GM12878 (cell line): ENCODE data around the gene BMP7. TPM values are rescaled to one million over a fixed set of nuclear protein-coding genes. Genes with fewer than 3 reads are reported as not detected.
"Not testable (repeated sequence)": the region's sequence is repeated elsewhere in the genome, so short reads cannot be mapped to it uniquely, and the experiment has no call there.

Experiments
- ATAC-seq: fragments of 200-7000 bp; cut with Tn5 transposase; 3 replicates; pipeline ENCODE4 v1.9.1; 2020; ENCODE audit warnings: mild to moderate bottlenecking, moderate library complexity
- BruUV-seq: library from RNA; stranded (reverse); fragments of 400-500 nt; replicated peaks from 2 replicates; lab custom pipeline; 2021; lab: Mats Ljungman, UMichigan
- CTCF ChIA-PET: fragments of 300-600 bp; sonication (Branson Sonifier 250); formaldehyde crosslinking; extraction: SDS; loops from one replicate; lab custom pipeline; 2021; ENCODE audit warnings: inconsistent platforms; lab: Yijun Ruan, JAX
- POLR2A ChIA-PET: fragments of 350-600 bp; formaldehyde crosslinking; extraction: SDS; loops from one replicate; lab custom pipeline; 2021; ENCODE audit warnings: inconsistent platforms; lab: Charles Lee
- RAD21 ChIA-PET: fragments of 300-600 bp; sonication (Branson Sonifier 250); formaldehyde crosslinking; loops from one replicate; lab custom pipeline; 2023; ENCODE audit warnings: antibody characterized with exemption; ENCODE audit not compliant: unreplicated experiment; lab: Charles Lee
- SMC1A ChIA-PET: fragments of 300-600 bp; sonication (Branson Sonifier 250); formaldehyde crosslinking; loops from one replicate; lab custom pipeline; 2023; ENCODE audit not compliant: unreplicated experiment, uncharacterized antibody; lab: Charles Lee
- DNase-seq: peaks from one replicate; pipeline ENCODE4 v3.0.0-alpha.2; 2011; ENCODE audit warnings: low read depth, low spot score
- FAIRE-seq: peaks from 3 replicates; lab custom pipeline; 2011; peaks lifted over from hg19 to GRCh38; lab: Jason Lieb, UNC
- H2AFZ ChIP-seq: 2 replicates; pipeline ENCODE4 v1.6.0; 2011; ENCODE audit warnings: low read depth, low read length, control low read depth; ENCODE audit not compliant: control insufficient read depth
- H3K27ac ChIP-seq: 2 replicates; pipeline ENCODE4 v1.5.1; 2011; ENCODE audit warnings: control low read depth; ENCODE audit not compliant: control insufficient read depth, insufficient read depth
- H3K27me3 ChIP-seq, 2 experiments: replicated peaks in 1 of 2; 2 replicates each; pipeline versions ENCODE4 v1.6.0 to v1.6.1; 2011; ENCODE audit warnings: low read length in 1 of 2; ENCODE audit not compliant: control insufficient read depth in 2 of 2, insufficient read depth in 2 of 2
- H3K36me3 ChIP-seq, 2 experiments: 2 replicates each; pipeline ENCODE4 v1.5.1; 2011; ENCODE audit warnings: low read length in 1 of 2; ENCODE audit not compliant: control insufficient read depth in 2 of 2, insufficient read depth in 2 of 2
- H3K4me1 ChIP-seq: 2 replicates; pipeline ENCODE4 v1.6.1; 2011; ENCODE audit warnings: mild to moderate bottlenecking, low read length, moderate library complexity, mixed read lengths; ENCODE audit not compliant: control insufficient read depth, insufficient read depth
- H3K4me2 ChIP-seq: 2 replicates; pipeline ENCODE4 v1.6.0; 2011; ENCODE audit warnings: control low read depth; ENCODE audit not compliant: control insufficient read depth, insufficient read depth
- H3K4me3 ChIP-seq: fragments of 200-600 bp; sonication (generic); 2 replicates; pipeline ENCODE4 v1.5.1; 2016
- H3K79me2 ChIP-seq: 2 replicates; pipeline ENCODE4 v1.6.0; 2011; ENCODE audit warnings: low read length; ENCODE audit not compliant: control insufficient read depth, insufficient read depth
- H3K9ac ChIP-seq: 2 replicates; pipeline ENCODE4 v1.8.0; 2011; ENCODE audit warnings: low read length, control low read depth, mixed read lengths; ENCODE audit not compliant: control insufficient read depth, insufficient read depth
- H3K9me3 ChIP-seq: replicated peaks from 3 replicates; pipeline ENCODE4 v1.5.1; 2011; ENCODE audit warnings: mild to moderate bottlenecking, low read length; ENCODE audit not compliant: control insufficient read depth, insufficient read depth
- H4K20me1 ChIP-seq: 2 replicates; pipeline ENCODE4 v1.6.0; 2011; ENCODE audit not compliant: control insufficient read depth, insufficient read depth
- ETV6 ChIP-seq, 2 experiments: fragments of 450-650 bp in 1 of 2; IDR thresholded peaks in 1 of 2; conservative IDR thresholded peaks in 1 of 2; 2 replicates each; pipeline ENCODE4 v1.6.1; 2014; ENCODE audit warnings: antibody characterized with exemption in 1 of 2, borderline replicate concordance in 1 of 2, low read depth in 1 of 2, mild to moderate bottlenecking in 1 of 2, moderate library complexity in 1 of 2
- NFXL1 ChIP-seq: fragments of 450-650 bp; IDR thresholded peaks from 2 replicates; pipeline ENCODE4 v1.6.1; 2017; ENCODE audit warnings: antibody characterized with exemption, mild to moderate bottlenecking, borderline replicate concordance
- WGBS: methylation state at CpG from one replicate; pipeline ENCODE4 v1.1.6; 2016; ENCODE audit warnings: low lambda C conversion rate; ENCODE audit not compliant: insufficient replicate concordance, insufficient coverage; ENCODE audit errors: missing lambda C conversion rate; 5-methylcytosine and 5-hydroxymethylcytosine counted together
- in situ Hi-C: fragments of 300-500 bp; cut with MboI; formaldehyde crosslinking; loops from 9 replicates; pipeline ENCODE4 v1.14.3; 2018; ENCODE audit warnings: mixed read lengths
- intact Hi-C: fragments of 100-400 bp; cut with micrococcal nuclease; formaldehyde crosslinking; loops from one replicate; pipeline ENCODE4 v1.14.2; 2022; ENCODE audit not compliant: unreplicated experiment
- polyA plus RNA-seq, 11 experiments: library from polyadenylated mRNA; depleted of rRNA in 4 of 11; unstranded in 6 of 11; stranded (reverse) in 5 of 11; fragments of >200 nt; fragmentation: Nextera tagmentation in 4 of 11; fragmentation: Illumina TruSeq in 1 of 11; extraction: Ambion mirVana in 4 of 11; extraction: Trizol in 1 of 11; gene quantifications; 1 replicate in 1 of 11; 2 replicates in 10 of 11; pipeline versions ENCODE4 v1.2.1 to v1.2.3, GENCODE V29; 2011 to 2016; ENCODE audit warnings: inconsistent platforms in 2 of 11, missing spikeins in 2 of 11, low read depth in 1 of 11
- total RNA-seq, 4 experiments: library from RNA; depleted of rRNA in 3 of 4; stranded (reverse); fragments of >200 nt in 3 of 4; fragmentation: Illumina TruSeq in 1 of 4; extraction: Trizol in 1 of 4; gene quantifications; 2 replicates each; pipeline versions ENCODE4 v1.2.1 to v1.2.3, GENCODE V29; 2013 to 2021
- TF ChIP-seq, protein P1 (sequence below): fragments of 450-650 bp; IDR thresholded peaks from 2 replicates; pipeline ENCODE4 v1.6.1; 2016; ENCODE audit warnings: mild to moderate bottlenecking, moderate library complexity, borderline replicate concordance

BMP7 gene
- total and polyA plus RNA-seq, 10 of the 15 experiments (the other 5 are each of a cell fraction or from before 2014, with no cell fraction given): 0.18 to 0.51 (median 0.28) TPM; not detected in 7

DNA sequence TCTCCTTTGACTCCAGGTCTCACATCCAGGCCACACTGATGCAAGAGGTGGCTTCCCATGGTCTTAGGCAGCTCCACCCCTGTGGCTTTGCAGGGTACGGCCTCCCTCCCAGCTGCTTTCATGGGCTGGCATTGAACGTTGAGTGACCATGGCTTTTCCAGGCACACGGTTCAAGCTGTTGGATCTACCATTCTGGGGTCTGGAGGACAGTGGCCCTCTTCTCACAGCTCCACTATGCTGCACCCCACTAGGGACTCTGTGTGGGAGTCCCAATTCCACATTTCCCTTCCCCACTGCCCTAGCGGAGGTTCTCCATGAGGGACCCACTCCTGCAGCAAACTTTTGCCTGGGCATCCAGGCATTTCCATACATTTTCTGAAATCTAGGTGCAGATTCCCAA lies 27.1 kb downstream of the BMP7 start:
- FAIRE-seq, H2AFZ ChIP-seq, POLR2A ChIA-PET, in situ Hi-C loops, H3K27me3 ChIP-seq, DNase-seq, RAD21 ChIA-PET, H3K36me3 ChIP-seq, intact Hi-C loops, SMC1A ChIA-PET, H3K79me2 ChIP-seq, H3K4me3 ChIP-seq, H3K9ac ChIP-seq, ATAC-seq, BruUV-seq, H4K20me1 ChIP-seq, H3K27ac ChIP-seq, H3K9me3 ChIP-seq, H3K4me2 ChIP-seq, H3K4me1 ChIP-seq: not testable (repeated sequence)
- WGBS: 12% methylated on average over 4 of the region's 4 CpGs
- CTCF ChIA-PET: interaction anchor here (0.7 kb wide), 1 partner anchor 953 kb away, joined by 3 read pairs; no protein-coding TSS in a partner anchor
- peak in 1 of 2 experiments; percentile 72; a peak in 1 of 4 replicates for TF ChIP-seq ETV6 (conservative IDR thresholded peaks at IDR 0.05 in 1 of 2, IDR thresholded peaks at IDR 0.05 in 1 of 2; ENCODE audit: borderline replicate concordance in 1 of 2, low read depth in 1 of 2)

DNA sequence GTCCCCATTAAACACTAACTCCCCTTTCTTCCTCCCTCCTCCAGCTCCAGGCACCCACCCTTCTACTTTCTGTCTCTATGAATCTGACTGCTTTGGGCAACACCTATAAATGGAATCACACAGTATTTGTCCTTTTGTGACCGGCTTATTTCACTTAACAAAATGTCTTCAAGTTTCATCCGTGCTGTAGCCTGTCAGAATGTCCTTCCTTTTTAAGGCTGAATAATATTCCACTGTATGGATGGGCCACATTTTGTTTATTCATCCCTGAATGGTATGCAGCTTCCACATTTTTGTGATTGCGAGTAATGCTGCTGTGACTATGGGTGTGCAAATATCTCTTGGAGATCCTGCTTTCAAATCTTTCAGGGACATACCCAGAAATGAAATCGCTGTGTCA lies 28.4 kb downstream of the BMP7 start:
- TF ChIP-seq, protein P1, sequence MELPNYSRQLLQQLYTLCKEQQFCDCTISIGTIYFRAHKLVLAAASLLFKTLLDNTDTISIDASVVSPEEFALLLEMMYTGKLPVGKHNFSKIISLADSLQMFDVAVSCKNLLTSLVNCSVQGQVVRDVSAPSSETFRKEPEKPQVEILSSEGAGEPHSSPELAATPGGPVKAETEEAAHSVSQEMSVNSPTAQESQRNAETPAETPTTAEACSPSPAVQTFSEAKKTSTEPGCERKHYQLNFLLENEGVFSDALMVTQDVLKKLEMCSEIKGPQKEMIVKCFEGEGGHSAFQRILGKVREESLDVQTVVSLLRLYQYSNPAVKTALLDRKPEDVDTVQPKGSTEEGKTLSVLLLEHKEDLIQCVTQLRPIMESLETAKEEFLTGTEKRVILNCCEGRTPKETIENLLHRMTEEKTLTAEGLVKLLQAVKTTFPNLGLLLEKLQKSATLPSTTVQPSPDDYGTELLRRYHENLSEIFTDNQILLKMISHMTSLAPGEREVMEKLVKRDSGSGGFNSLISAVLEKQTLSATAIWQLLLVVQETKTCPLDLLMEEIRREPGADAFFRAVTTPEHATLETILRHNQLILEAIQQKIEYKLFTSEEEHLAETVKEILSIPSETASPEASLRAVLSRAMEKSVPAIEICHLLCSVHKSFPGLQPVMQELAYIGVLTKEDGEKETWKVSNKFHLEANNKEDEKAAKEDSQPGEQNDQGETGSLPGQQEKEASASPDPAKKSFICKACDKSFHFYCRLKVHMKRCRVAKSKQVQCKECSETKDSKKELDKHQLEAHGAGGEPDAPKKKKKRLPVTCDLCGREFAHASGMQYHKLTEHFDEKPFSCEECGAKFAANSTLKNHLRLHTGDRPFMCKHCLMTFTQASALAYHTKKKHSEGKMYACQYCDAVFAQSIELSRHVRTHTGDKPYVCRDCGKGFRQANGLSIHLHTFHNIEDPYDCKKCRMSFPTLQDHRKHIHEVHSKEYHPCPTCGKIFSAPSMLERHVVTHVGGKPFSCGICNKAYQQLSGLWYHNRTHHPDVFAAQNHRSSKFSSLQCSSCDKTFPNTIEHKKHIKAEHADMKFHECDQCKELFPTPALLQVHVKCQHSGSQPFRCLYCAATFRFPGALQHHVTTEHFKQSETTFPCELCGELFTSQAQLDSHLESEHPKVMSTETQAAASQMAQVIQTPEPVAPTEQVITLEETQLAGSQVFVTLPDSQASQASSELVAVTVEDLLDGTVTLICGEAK: no peak
- peak; percentile 83; the same call in 1 of the 2 replicates for TF ChIP-seq NFXL1
- ChIA-PET RAD21 (no interaction called here), SMC1A (no interaction called here), POLR2A (no interaction called here), CTCF (no interaction called here)
- intact Hi-C loops (no loop called here), in situ Hi-C loops (no loop called here)
- DNase-seq (no peak), FAIRE-seq (no peak), ATAC-seq (no peak)
- WGBS: 47% methylated on average over 4 of the region's 4 CpGs
- Histone ChIP-seq H3K27ac (no peak overlapping the region), H3K4me2 (no peak overlapping the region), H3K4me3 (no peak overlapping the region), H4K20me1 (no peaks in the 10 kb centered on the region), H3K4me1 (no peaks in the 10 kb centered on the region), H3K9ac (no peak overlapping the region), H3K27me3 (peaks cover 0 to 5% of the 10 kb centered on the region in 2 experiments; a peak in 2 of 4 replicates), H3K36me3 (no peaks in the 10 kb centered on the region), H3K79me2 (no peaks in the 10 kb centered on the region), H3K9me3 (no peaks in the 10 kb centered on the region), H2AFZ (no peak overlapping the region)
- no TSS peak for BruUV-seq
